PC-9 (cell line): ENCODE measurements around the gene STXBP2. TPM values are rescaled to one million over a fixed set of nuclear protein-coding genes. Genes with fewer than 3 reads are reported as not detected.

Experiments
- BruUV-seq: library from RNA; stranded (reverse); fragments of 400-500 nt; replicated peaks from 2 replicates; lab custom pipeline; 2021; lab: Mats Ljungman, UMichigan
- CTCF ChIA-PET: fragments of 300-600 bp; sonication (Branson Sonifier 250); formaldehyde crosslinking; loops from one replicate; lab custom pipeline; 2022; ENCODE audit warnings: antibody characterized with exemption; lab: Charles Lee
- POLR2A ChIA-PET: fragments of 300-600 bp; sonication (Branson Sonifier 250); formaldehyde crosslinking; loops from one replicate; lab custom pipeline; 2022; ENCODE audit warnings: antibody characterized with exemption; ENCODE audit not compliant: unreplicated experiment; lab: Charles Lee
- DNase-seq, 2 experiments: peaks; one replicate each; pipeline versions ENCODE4 v3.0.0 to v3.0.0-alpha.2; 2015 to 2022; ENCODE audit warnings: mixed read lengths in 1 of 2
- H2AFZ ChIP-seq: fragments of 200-600 bp; sonication (generic); 2 replicates; pipeline ENCODE4 v1.8.1; 2017; ENCODE audit warnings: antibody characterized with exemption
- H3F3A ChIP-seq: fragments of 200-600 bp; sonication (generic); 2 replicates; pipeline ENCODE4 v1.8.1; 2017; ENCODE audit warnings: antibody characterized with exemption, mild to moderate bottlenecking, low read depth; ENCODE audit not compliant: insufficient read depth
- H3K27ac ChIP-seq: fragments of 200-600 bp; sonication (generic); 2 replicates; pipeline ENCODE4 v1.6.1; 2016; ENCODE audit warnings: mixed run types
- H3K27me3 ChIP-seq: fragments of 200-600 bp; sonication (generic); 2 replicates; pipeline ENCODE4 v1.6.1; 2016; ENCODE audit warnings: low read depth, mixed run types; ENCODE audit not compliant: insufficient read depth
- H3K36me3 ChIP-seq: fragments of 200-600 bp; sonication (generic); 2 replicates; pipeline ENCODE4 v1.6.1; 2016; ENCODE audit warnings: low read depth, mixed run types
- H3K4me1 ChIP-seq: fragments of 200-600 bp; sonication (generic); replicated peaks from 2 replicates; pipeline ENCODE4 v1.6.1; 2016; ENCODE audit warnings: mixed run types; ENCODE audit not compliant: insufficient read depth
- H3K4me2 ChIP-seq: fragments of 200-600 bp; sonication (generic); 2 replicates; pipeline ENCODE4 v1.6.1; 2017; ENCODE audit warnings: mixed run types
- H3K4me3 ChIP-seq: fragments of 200-600 bp; sonication (generic); 2 replicates; pipeline ENCODE4 v1.6.1; 2016; ENCODE audit warnings: mixed run types
- H3K79me2 ChIP-seq: fragments of 200-600 bp; sonication (generic); 2 replicates; pipeline ENCODE4 v1.6.1; 2017; ENCODE audit warnings: low read depth, mixed run types
- H3K9me2 ChIP-seq: fragments of 200-600 bp; sonication (generic); 2 replicates; pipeline ENCODE4 v1.8.1; 2017; ENCODE audit warnings: mild to moderate bottlenecking; ENCODE audit not compliant: insufficient read depth
- H3K9me3 ChIP-seq: fragments of 200-600 bp; sonication (generic); 2 replicates; pipeline ENCODE4 v1.8.1; 2016; ENCODE audit warnings: low read depth; ENCODE audit not compliant: insufficient read depth
- H4K20me1 ChIP-seq: fragments of 200-600 bp; sonication (generic); 2 replicates; pipeline ENCODE4 v1.8.1; 2017; ENCODE audit not compliant: insufficient read depth
- EZH2 ChIP-seq: fragments of 200-600 bp; sonication (generic); IDR thresholded peaks from 2 replicates; pipeline ENCODE4 v1.8.0; 2017; ENCODE audit warnings: antibody characterized with exemption, low read depth
- intact Hi-C: fragments of 100-400 bp; cut with micrococcal nuclease; formaldehyde crosslinking; loops from one replicate; pipeline ENCODE4 v1.10.0; 2022; ENCODE audit not compliant: unreplicated experiment
- total RNA-seq: library from RNA; stranded (reverse); gene quantifications from 2 replicates; pipeline ENCODE4 v1.2.3, GENCODE V29; 2021
- TF ChIP-seq, protein P1 (sequence below): fragments of 200-600 bp; sonication (generic); conservative IDR thresholded peaks from 2 replicates; pipeline ENCODE4 v1.6.1; 2017; ENCODE audit warnings: mixed run types, antibody characterized with exemption, mild to moderate bottlenecking, moderate library complexity

Gene STXBP2
- total RNA-seq, 1 experiment from 2014 or later = 148 TPM

DNA sequence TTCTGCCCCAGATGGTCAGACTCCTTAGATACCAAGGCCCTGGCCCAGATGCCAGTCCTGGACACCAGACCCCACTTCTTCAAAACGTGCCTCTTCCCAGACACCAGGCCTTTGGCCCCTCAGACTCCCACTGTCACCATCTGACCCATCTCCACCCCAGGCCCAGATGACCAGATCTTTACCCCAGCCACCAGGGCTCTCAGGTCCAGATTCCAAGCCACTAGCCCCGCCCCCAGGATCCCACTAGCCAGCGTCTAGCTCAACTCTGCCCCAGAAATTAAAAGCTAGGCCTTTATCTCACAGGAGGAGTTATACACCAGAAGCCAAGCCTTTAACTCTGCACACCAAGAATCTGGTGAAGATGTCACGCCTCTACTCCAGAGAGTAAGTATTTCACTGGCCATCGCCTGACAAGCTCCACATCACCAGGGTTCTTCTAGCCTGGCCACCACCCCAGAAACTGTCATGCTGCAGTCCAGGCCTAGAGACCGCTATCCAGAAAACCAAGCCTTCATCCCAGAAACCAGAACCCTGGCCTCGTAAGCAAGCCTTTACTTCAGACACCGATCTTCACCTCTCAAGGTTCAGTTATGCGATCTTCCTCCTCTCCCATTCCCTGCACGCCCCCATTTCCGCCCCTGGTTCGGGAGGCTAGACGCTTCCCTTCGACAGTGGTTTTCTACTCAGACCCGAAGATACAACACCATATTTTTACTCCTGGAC lies 8.2 kb upstream of the STXBP2 start:
- TF ChIP-seq, protein P1, sequence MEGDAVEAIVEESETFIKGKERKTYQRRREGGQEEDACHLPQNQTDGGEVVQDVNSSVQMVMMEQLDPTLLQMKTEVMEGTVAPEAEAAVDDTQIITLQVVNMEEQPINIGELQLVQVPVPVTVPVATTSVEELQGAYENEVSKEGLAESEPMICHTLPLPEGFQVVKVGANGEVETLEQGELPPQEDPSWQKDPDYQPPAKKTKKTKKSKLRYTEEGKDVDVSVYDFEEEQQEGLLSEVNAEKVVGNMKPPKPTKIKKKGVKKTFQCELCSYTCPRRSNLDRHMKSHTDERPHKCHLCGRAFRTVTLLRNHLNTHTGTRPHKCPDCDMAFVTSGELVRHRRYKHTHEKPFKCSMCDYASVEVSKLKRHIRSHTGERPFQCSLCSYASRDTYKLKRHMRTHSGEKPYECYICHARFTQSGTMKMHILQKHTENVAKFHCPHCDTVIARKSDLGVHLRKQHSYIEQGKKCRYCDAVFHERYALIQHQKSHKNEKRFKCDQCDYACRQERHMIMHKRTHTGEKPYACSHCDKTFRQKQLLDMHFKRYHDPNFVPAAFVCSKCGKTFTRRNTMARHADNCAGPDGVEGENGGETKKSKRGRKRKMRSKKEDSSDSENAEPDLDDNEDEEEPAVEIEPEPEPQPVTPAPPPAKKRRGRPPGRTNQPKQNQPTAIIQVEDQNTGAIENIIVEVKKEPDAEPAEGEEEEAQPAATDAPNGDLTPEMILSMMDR = no peak
- TF ChIP-seq EZH2 = no peak
- H3K27ac ChIP-seq = 0 out of 2 replicates have a peak overlapping the region, but pooled peaks have one; percentile 4
- H3F3A ChIP-seq = no peaks in the 10 kb centered on the region
- H3K9me2 ChIP-seq = no peaks in the 10 kb centered on the region
- no peaks in the 10 kb centered on the region for H3K27me3 ChIP-seq
- 0 out of 2 replicates have a peak, but pooled peaks cover 10% of the 10 kb centered on the region for H4K20me1 ChIP-seq
- no peaks in the 10 kb centered on the region for H3K36me3 ChIP-seq
- peak overlapping the region; percentile 92 for H3K4me3 ChIP-seq
- intact Hi-C loops = loop anchor here (1.0 kb wide), 1 partner anchor 9 kb away; no protein-coding TSS in a partner anchor
- H3K9me3 ChIP-seq = no peaks in the 10 kb centered on the region
- H3K4me2 ChIP-seq = peak overlapping the region; percentile 100
- ChIA-PET POLR2A (interaction anchor here (0.6 to 1.0 kb wide), 2 partner anchors 9 to 292 kb away, joined by 4 to 8 read pairs; partner anchors contain the start of gene SNAPC2), CTCF (interaction anchor here (1.0 to 1.6 kb wide), 2 partner anchors 24 to 60 kb away, joined by 6 to 11 read pairs; no protein-coding TSS in a partner anchor)
- DNase-seq = no peak
- H2AFZ ChIP-seq = peak overlapping the region; percentile 70
- peaks cover 18% of the 10 kb centered on the region for H3K4me1 ChIP-seq
- peaks cover 63% of the 10 kb centered on the region for H3K79me2 ChIP-seq
- TSS peak; percentile 79 for BruUV-seq

DNA sequence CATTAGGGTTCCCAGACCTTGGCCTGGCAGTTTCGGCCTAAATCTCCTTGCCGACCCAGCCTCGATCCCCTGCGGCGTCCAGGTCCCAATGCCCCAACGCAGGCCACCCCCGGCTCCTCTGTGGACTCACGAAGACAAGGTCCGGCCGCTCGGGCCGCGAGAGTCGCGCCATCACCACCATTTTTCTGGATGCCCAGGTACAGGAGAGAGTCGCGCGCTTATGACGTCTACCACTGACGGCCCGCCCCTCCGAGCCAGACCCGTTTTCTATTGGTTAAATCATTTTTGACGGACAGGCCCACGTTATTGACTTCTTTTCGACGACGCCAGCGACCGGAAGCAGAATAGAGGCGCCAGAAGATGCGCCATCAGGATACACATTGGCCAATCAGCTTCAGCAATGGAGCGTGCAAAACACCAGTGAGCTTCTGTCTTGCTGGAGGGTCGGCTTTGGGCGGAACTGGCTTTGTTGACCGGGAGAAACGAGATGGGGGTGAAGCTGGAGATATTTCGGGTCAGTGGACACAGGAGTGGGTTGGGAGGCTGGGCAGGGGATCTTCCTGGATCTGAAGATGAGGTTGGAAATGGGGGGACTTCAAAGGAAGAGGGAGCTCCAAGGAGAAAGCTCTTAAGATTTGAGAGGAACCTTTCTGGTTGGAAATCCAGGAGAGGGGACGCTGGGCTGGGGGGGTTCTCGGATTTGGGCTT lies 7.4 kb upstream of the STXBP2 start, which contains the start of the genes PET100 and XAB2:
Gene PET100 (plus strand): TSS at position 447 of the 708 bp plus-strand sequence. CDS start 41 bp downstream, at position 488.
Gene XAB2 (minus strand): TSS at position 199 of the 708 bp plus-strand sequence. CDS start 18 bp downstream, at position 181.
- Histone ChIP-seq H3F3A (no peaks in the 10 kb centered on the region; the same call in 1 of the 2 replicates), H3K79me2 (peaks cover 63% of the 10 kb centered on the region), H3K9me3 (no peaks in the 10 kb centered on the region), H3K4me1 (peaks cover 18% of the 10 kb centered on the region), H3K27ac (peak within 1 kb of the TSS; percentile 45), H2AFZ (peak within 1 kb of the TSS; percentile 70), H3K4me2 (peak within 1 kb of the TSS; percentile 100), H3K4me3 (peak within 1 kb of the TSS; percentile 92), H3K36me3 (no peaks in the 10 kb centered on the region), H4K20me1 (0 out of 2 replicates have a peak, but pooled peaks cover 10% of the 10 kb centered on the region), H3K9me2 (no peaks in the 10 kb centered on the region), H3K27me3 (no peaks in the 10 kb centered on the region)
- TF ChIP-seq, protein P1 = no peak
- no peak for TF ChIP-seq EZH2
- CTCF ChIA-PET = interaction anchor here (0.5 to 1.6 kb wide), 5 partner anchors 10 to 316 kb away, joined by 3 to 12 read pairs (median 6); no protein-coding TSS in a partner anchor
- intact Hi-C loops = loop anchor here (1.0 kb wide), 1 partner anchor 10 kb away; no protein-coding TSS in a partner anchor
- no TSS peak for BruUV-seq
- DNase-seq = peak; percentile 95 to 98
- POLR2A ChIA-PET = interaction anchor here (0.6 to 1.0 kb wide), 3 partner anchors 10 to 291 kb away, joined by 4 to 15 read pairs (median 8); partner anchors contain the start of gene SNAPC2

DNA sequence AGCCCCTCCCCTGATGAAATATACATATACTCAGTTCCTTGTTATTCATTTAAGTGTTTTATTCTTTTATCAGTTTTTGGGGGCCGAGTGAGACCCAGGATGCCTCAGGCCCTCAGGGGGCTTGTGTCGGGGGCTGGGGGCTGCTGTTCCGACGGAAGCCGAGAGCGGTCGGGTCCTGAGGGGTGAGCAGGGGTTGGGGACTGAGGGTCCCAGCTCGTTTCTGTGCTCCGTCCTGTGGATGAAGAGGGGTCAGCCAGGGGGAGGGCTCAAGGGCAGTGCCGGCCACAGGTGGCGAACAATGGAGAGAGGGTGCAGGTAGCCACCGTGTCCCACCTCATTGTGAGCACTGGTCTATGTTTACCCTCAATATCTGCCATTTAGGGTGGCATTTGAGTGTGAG lies 5.3 kb upstream of the STXBP2 start:
- POLR2A ChIA-PET = no interaction called here
- Histone ChIP-seq H3K4me3 (no peak overlapping the region), H3K27ac (no peak overlapping the region), H3K36me3 (no peaks in the 10 kb centered on the region), H3K79me2 (peaks cover 52% of the 10 kb centered on the region), H3K27me3 (no peaks in the 10 kb centered on the region), H4K20me1 (0 out of 2 replicates have a peak, but pooled peaks cover 9% of the 10 kb centered on the region), H2AFZ (no peak overlapping the region), H3F3A (peaks cover 12% of the 10 kb centered on the region; the same call in 1 of the 2 replicates), H3K4me1 (peaks cover 19% of the 10 kb centered on the region), H3K9me3 (no peaks in the 10 kb centered on the region), H3K9me2 (no peaks in the 10 kb centered on the region), H3K4me2 (no peak overlapping the region)
- intact Hi-C loops = no loop called here
- CTCF ChIA-PET = no interaction called here
- BruUV-seq = no TSS peak
- no peak for DNase-seq
- no peak for TF ChIP-seq EZH2
- TF ChIP-seq, protein P1 = no peak
